Liver (tissue), 9 donors: ENCODE data around the gene XXYLT1. TPM values are rescaled to one million over a fixed set of nuclear protein-coding genes. Genes with fewer than 3 reads are reported as not detected.

Source experiments
- DNase-seq: peaks from one replicate; pipeline ENCODE4 v3.0.0-alpha.2; 2017; ENCODE audit warnings: low spot score
- H3K27ac ChIP-seq, 2 donors: one replicate each; pipeline ENCODE4 v1.7.0; 2013; ENCODE audit warnings: inconsistent platforms in 2 of 2, low read length in 2 of 2, control low read depth in 1 of 2, low read depth in 1 of 2, mild to moderate bottlenecking in 1 of 2
- H3K27me3 ChIP-seq, 4 donors: one replicate each; pipeline versions ENCODE4 v1.6.1 to v1.7.0; 2013; ENCODE audit warnings: low read length in 3 of 4, inconsistent platforms in 1 of 4, mild to moderate bottlenecking in 1 of 4, moderate library complexity in 1 of 4; ENCODE audit not compliant: control insufficient read depth in 4 of 4, insufficient read depth in 4 of 4
- H3K36me3 ChIP-seq, 4 donors: one replicate each; pipeline versions ENCODE4 v1.6.1 to v1.7.0; 2013; ENCODE audit warnings: low read length in 3 of 4, mild to moderate bottlenecking in 3 of 4, low read depth in 1 of 4, moderate library complexity in 1 of 4; ENCODE audit not compliant: control insufficient read depth in 4 of 4, insufficient read depth in 3 of 4
- H3K4me1 ChIP-seq, 4 donors: one replicate each; pipeline versions ENCODE4 v1.6.1 to v1.7.0; 2013; ENCODE audit warnings: low read length in 3 of 4, mild to moderate bottlenecking in 3 of 4, moderate library complexity in 1 of 4; ENCODE audit not compliant: control insufficient read depth in 4 of 4, insufficient read depth in 4 of 4
- H3K4me3 ChIP-seq, 3 donors: one replicate each; pipeline versions ENCODE4 v1.6.1 to v1.7.0; 2013; ENCODE audit warnings: low read length in 3 of 3, control low read depth in 1 of 3, low read depth in 1 of 3, mild to moderate bottlenecking in 1 of 3
- H3K9ac ChIP-seq, 2 donors: one replicate each; pipeline ENCODE4 v1.7.0; 2013; ENCODE audit warnings: low read length in 2 of 2, mild to moderate bottlenecking in 2 of 2, moderate library complexity in 2 of 2, control low read depth in 1 of 2, low read depth in 1 of 2
- H3K9me3 ChIP-seq, 4 donors: one replicate each; pipeline versions ENCODE4 v1.6.1 to v1.7.0; 2013; ENCODE audit warnings: low read length in 3 of 4; ENCODE audit not compliant: control insufficient read depth in 4 of 4
- FOXA1 ChIP-seq: IDR thresholded peaks from 2 replicates; pipeline ENCODE4 v1.6.1; 2016; ENCODE audit warnings: antibody characterized with exemption
- FOXA2 ChIP-seq: IDR thresholded peaks from 2 replicates; pipeline ENCODE4 v1.6.1; 2016; ENCODE audit warnings: antibody characterized with exemption
- GABPA ChIP-seq, 2 donors: IDR thresholded peaks in 1 of 2; conservative IDR thresholded peaks in 1 of 2; 2 replicates each; pipeline ENCODE4 v1.6.1; 2016; ENCODE audit warnings: antibody characterized with exemption in 2 of 2, mild to moderate bottlenecking in 1 of 2, moderate library complexity in 1 of 2
- HNF4A ChIP-seq, 2 donors: conservative IDR thresholded peaks; 2 replicates each; pipeline ENCODE4 v1.6.1; 2016; ENCODE audit warnings: antibody characterized with exemption in 2 of 2, mild to moderate bottlenecking in 2 of 2
- HNF4G ChIP-seq: IDR thresholded peaks from 2 replicates; pipeline ENCODE4 v1.6.1; 2016; ENCODE audit warnings: antibody characterized with exemption
- JUND ChIP-seq, 2 donors: IDR thresholded peaks; 2 replicates each; pipeline ENCODE4 v1.6.1; 2016; ENCODE audit warnings: antibody characterized with exemption in 2 of 2
- NR2F2 ChIP-seq: IDR thresholded peaks from 2 replicates; pipeline ENCODE4 v1.6.1; 2016; ENCODE audit warnings: antibody characterized with exemption
- RAD21 ChIP-seq, 2 donors: IDR thresholded peaks; 2 replicates each; pipeline ENCODE4 v1.6.1; 2016; ENCODE audit warnings: antibody characterized with exemption in 2 of 2, mild to moderate bottlenecking in 2 of 2
- RXRA ChIP-seq, 2 donors: IDR thresholded peaks; 2 replicates each; pipeline ENCODE4 v1.6.1; 2017 to 2018; ENCODE audit warnings: antibody characterized with exemption in 2 of 2, mild to moderate bottlenecking in 1 of 2
- SP1 ChIP-seq: IDR thresholded peaks from 2 replicates; pipeline ENCODE4 v1.6.1; 2018; ENCODE audit warnings: antibody characterized with exemption, mild to moderate bottlenecking
- TAF1 ChIP-seq: conservative IDR thresholded peaks from 2 replicates; pipeline ENCODE4 v1.6.1; 2016; ENCODE audit warnings: antibody characterized with exemption, mild to moderate bottlenecking
- YY1 ChIP-seq: IDR thresholded peaks from 2 replicates; pipeline ENCODE4 v1.6.1; 2016; ENCODE audit warnings: antibody characterized with exemption, mild to moderate bottlenecking
- WGBS: extraction: QIAGEN DNeasy Blood & Tissue Kit; methylation state at CpG from one replicate; pipeline ENCODE4 v1.1.7; 2013; 5-methylcytosine and 5-hydroxymethylcytosine counted together
- polyA plus RNA-seq, 2 donors: library from polyadenylated mRNA; stranded (reverse) in 1 of 2; unstranded in 1 of 2; fragments of 200-250 nt in 1 of 2; fragments of >200 nt in 1 of 2; fragmentation: Nextera tagmentation in 1 of 2; extraction: Ambion mirVana in 1 of 2; gene quantifications; one replicate each; pipeline versions ENCODE4 v1.2.1 to v1.2.3, GENCODE V29; 2013 to 2015
- total RNA-seq, 2 donors: library from RNA; depleted of rRNA; stranded (reverse); fragments of >200 nt; gene quantifications; one replicate each; pipeline ENCODE4 v1.2.3, GENCODE V29; 2014
- TF ChIP-seq, protein P1 (sequence below): IDR thresholded peaks from 2 replicates; pipeline ENCODE4 v1.6.1; 2016; ENCODE audit warnings: antibody characterized with exemption
- TF ChIP-seq, protein P2 (sequence below): fragments of 150-350 bp; IDR thresholded peaks from 2 replicates; pipeline ENCODE4 v1.5.1; 2017; ENCODE audit warnings: improper control_type of control experiment, low read depth, low read length; ENCODE audit not compliant: missing input control
- TF ChIP-seq, protein P3 (sequence below): IDR thresholded peaks from 2 replicates; pipeline ENCODE4 v1.6.1; 2016; ENCODE audit warnings: antibody characterized with exemption, mild to moderate bottlenecking
- donor health status: healthy.
- donor health status: healthy.
- donor health status: healthy.
- donor health status: healthy.
- donor health status: healthy.

Gene XXYLT1
- total and polyA plus RNA-seq, 4 donors = 0.93 to 7.6 (median 2.8) TPM

DNA sequence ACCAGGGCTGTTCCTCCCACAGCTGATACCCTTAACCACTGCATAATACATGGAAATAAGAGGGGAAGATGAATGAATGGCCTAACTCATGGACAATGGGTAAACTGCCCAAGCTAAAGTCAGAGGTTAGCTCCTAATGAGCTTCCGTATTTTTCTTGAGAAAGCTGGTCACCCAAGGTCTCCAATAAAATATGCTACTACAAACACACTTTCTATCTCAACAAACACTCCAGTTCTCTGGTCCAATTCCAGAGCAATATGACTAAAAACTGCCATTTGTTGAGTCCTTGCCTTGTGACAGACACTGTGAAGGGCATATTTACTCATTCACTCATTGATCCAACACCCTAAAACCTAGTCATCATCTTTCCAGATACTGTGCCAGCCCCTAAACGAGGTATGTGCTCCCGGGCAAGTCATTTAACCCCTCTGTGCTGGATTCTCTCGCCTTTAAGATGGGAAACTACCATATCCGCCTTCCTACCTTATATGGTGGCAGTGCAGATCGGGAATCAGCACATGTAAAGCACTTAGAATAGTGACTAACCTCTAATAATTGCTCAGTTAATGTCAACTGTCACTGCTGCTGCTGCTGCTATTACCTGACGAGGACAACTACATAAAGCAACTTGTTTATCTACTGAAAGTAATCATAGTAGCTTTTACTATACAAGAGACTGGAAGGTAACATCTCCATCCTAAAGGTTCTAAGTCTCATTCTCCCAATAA lies 89.1 kb downstream of the XXYLT1 start:
- Histone ChIP-seq H3K27ac (peak overlapping the region in 1 of 2 donors; percentile 12), H3K36me3 (no peaks in the 10 kb centered on the region), H3K4me3 (no peak overlapping the region), H3K27me3 (no peaks in the 10 kb centered on the region), H3K9ac (no peak overlapping the region), H3K4me1 (no peaks in the 10 kb centered on the region), H3K9me3 (no peaks in the 10 kb centered on the region)
- no peak for DNase-seq
- WGBS = 89% methylated on average over 7 of the region's 7 CpGs
- no peak for TF ChIP-seq RXRA (IDR thresholded peaks at IDR 0.05)
- TF ChIP-seq YY1 = no peak
- TF ChIP-seq, protein P1, sequence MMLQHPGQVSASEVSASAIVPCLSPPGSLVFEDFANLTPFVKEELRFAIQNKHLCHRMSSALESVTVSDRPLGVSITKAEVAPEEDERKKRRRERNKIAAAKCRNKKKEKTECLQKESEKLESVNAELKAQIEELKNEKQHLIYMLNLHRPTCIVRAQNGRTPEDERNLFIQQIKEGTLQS = no peak
- TF ChIP-seq JUND (IDR thresholded peaks at IDR 0.05) = no peak
- TF ChIP-seq TAF1 = no peak
- TF ChIP-seq FOXA2 = no peak

DNA sequence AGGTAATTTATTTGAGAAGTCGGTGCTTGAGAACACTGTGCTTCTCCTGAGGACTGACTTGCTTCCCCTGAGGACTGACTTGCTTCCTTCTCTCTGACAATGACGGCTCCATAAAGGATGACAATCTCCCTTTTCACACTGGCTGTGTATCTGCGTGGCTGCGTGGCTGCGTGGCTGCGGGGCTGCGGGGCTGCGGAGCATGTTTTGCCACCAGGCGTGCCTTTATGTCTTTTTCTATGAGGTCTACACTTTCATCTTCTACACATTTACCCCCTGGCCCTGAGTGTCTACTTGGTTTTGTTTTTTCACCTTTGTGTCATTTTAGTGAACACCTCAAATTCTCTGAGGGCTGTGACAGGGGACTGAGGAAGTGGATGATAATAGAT lies 89.9 kb downstream of the XXYLT1 start:
- Histone ChIP-seq H3K9me3 (no peaks in the 10 kb centered on the region), H3K4me3 (no peak overlapping the region), H3K27ac (peak overlapping the region; percentile 66 to 68), H3K9ac (no peak overlapping the region), H3K4me1 (no peaks in the 10 kb centered on the region), H3K27me3 (no peaks in the 10 kb centered on the region), H3K36me3 (no peaks in the 10 kb centered on the region)
- 93% methylated on average over 9 of the region's 9 CpGs for WGBS
- no peak for DNase-seq
- no peak for TF ChIP-seq SP1
- TF ChIP-seq GABPA (IDR thresholded peaks at IDR 0.05 in 1 of 2, conservative IDR thresholded peaks at IDR 0.05 in 1 of 2) = no peak
- TF ChIP-seq RAD21 (IDR thresholded peaks at IDR 0.05) = no peak
- TF ChIP-seq HNF4G = no peak
- TF ChIP-seq FOXA1 = no peak
- no peak for TF ChIP-seq NR2F2
- no peak for TF ChIP-seq HNF4A (conservative IDR thresholded peaks at IDR 0.05)
- TF ChIP-seq, protein P2, sequence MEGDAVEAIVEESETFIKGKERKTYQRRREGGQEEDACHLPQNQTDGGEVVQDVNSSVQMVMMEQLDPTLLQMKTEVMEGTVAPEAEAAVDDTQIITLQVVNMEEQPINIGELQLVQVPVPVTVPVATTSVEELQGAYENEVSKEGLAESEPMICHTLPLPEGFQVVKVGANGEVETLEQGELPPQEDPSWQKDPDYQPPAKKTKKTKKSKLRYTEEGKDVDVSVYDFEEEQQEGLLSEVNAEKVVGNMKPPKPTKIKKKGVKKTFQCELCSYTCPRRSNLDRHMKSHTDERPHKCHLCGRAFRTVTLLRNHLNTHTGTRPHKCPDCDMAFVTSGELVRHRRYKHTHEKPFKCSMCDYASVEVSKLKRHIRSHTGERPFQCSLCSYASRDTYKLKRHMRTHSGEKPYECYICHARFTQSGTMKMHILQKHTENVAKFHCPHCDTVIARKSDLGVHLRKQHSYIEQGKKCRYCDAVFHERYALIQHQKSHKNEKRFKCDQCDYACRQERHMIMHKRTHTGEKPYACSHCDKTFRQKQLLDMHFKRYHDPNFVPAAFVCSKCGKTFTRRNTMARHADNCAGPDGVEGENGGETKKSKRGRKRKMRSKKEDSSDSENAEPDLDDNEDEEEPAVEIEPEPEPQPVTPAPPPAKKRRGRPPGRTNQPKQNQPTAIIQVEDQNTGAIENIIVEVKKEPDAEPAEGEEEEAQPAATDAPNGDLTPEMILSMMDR = no peak
- TF ChIP-seq, protein P3, sequence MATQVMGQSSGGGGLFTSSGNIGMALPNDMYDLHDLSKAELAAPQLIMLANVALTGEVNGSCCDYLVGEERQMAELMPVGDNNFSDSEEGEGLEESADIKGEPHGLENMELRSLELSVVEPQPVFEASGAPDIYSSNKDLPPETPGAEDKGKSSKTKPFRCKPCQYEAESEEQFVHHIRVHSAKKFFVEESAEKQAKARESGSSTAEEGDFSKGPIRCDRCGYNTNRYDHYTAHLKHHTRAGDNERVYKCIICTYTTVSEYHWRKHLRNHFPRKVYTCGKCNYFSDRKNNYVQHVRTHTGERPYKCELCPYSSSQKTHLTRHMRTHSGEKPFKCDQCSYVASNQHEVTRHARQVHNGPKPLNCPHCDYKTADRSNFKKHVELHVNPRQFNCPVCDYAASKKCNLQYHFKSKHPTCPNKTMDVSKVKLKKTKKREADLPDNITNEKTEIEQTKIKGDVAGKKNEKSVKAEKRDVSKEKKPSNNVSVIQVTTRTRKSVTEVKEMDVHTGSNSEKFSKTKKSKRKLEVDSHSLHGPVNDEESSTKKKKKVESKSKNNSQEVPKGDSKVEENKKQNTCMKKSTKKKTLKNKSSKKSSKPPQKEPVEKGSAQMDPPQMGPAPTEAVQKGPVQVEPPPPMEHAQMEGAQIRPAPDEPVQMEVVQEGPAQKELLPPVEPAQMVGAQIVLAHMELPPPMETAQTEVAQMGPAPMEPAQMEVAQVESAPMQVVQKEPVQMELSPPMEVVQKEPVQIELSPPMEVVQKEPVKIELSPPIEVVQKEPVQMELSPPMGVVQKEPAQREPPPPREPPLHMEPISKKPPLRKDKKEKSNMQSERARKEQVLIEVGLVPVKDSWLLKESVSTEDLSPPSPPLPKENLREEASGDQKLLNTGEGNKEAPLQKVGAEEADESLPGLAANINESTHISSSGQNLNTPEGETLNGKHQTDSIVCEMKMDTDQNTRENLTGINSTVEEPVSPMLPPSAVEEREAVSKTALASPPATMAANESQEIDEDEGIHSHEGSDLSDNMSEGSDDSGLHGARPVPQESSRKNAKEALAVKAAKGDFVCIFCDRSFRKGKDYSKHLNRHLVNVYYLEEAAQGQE = no peak
